Measurements from ENCODE around the gene DACH1.

GRCh38 chr13:71672512-71672911 lies 194.5 kb downstream of the DACH1 start:
- TF ChIP-seq, protein P1, sequence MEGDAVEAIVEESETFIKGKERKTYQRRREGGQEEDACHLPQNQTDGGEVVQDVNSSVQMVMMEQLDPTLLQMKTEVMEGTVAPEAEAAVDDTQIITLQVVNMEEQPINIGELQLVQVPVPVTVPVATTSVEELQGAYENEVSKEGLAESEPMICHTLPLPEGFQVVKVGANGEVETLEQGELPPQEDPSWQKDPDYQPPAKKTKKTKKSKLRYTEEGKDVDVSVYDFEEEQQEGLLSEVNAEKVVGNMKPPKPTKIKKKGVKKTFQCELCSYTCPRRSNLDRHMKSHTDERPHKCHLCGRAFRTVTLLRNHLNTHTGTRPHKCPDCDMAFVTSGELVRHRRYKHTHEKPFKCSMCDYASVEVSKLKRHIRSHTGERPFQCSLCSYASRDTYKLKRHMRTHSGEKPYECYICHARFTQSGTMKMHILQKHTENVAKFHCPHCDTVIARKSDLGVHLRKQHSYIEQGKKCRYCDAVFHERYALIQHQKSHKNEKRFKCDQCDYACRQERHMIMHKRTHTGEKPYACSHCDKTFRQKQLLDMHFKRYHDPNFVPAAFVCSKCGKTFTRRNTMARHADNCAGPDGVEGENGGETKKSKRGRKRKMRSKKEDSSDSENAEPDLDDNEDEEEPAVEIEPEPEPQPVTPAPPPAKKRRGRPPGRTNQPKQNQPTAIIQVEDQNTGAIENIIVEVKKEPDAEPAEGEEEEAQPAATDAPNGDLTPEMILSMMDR (IDR thresholded peaks at IDR 0.05) = no peak
- no peak for TF ChIP-seq POLR2A (IDR thresholded peaks at IDR 0.05)

All from uterus (tissue), 2 donors.